Natural killer cell treated with Interleukin-12 subunit alpha and Interleukin-12 subunit beta and Interleukin-15 and Interleukin-18, amount 100 ng/mL, for 72 hours (primary cell): ENCODE results near the gene RAPSN. TPM values are rescaled to one million over a fixed set of nuclear protein-coding genes. Genes with fewer than 3 reads are reported as not detected.

ENCODE experiments used
- ATAC-seq, 2 donors: fragments of 150-1000 bp; cut with Tn5 transposase in 1 of 2; sonication (Bioruptor Pico), chemical (Tn5 transposase) in 1 of 2; 2 replicates each; pipeline ENCODE4 v1.10.0; 2021
- DNase-seq: peaks from one replicate; pipeline ENCODE4 v3.0.0; 2022; ENCODE audit warnings: low spot score
- H3K27ac Mint-ChIP-seq, 2 donors: 1 replicate in 1 of 2; 2 replicates in 1 of 2; pipeline ENCODE4 v1.8.0; 2022; ENCODE audit warnings: mixed read lengths in 2 of 2, mild to moderate bottlenecking in 1 of 2, moderate library complexity in 1 of 2
- H3K27me3 Mint-ChIP-seq, 2 donors: 1 replicate in 1 of 2; 2 replicates in 1 of 2; pipeline ENCODE4 v1.8.0; 2022; ENCODE audit warnings: mixed read lengths in 2 of 2
- H3K36me3 Mint-ChIP-seq: one replicate; pipeline ENCODE4 v1.8.0; 2022; ENCODE audit warnings: mixed read lengths
- H3K4me1 Mint-ChIP-seq, 2 donors: 1 replicate in 1 of 2; 2 replicates in 1 of 2; pipeline ENCODE4 v1.8.0; 2022; ENCODE audit warnings: low read depth in 2 of 2, mixed read lengths in 2 of 2, mild to moderate bottlenecking in 1 of 2
- H3K4me3 Mint-ChIP-seq: one replicate; pipeline ENCODE4 v1.8.0; 2022; ENCODE audit warnings: mixed read lengths
- H3K9me3 Mint-ChIP-seq: 2 replicates; pipeline ENCODE4 v1.8.0; 2022; ENCODE audit warnings: mixed read lengths
- total RNA-seq, 2 donors: library from RNA; stranded (reverse); gene quantifications; one replicate each; pipeline ENCODE4 v1.2.3, GENCODE V29; 2022

RAPSN gene
- total RNA-seq, 2 donors from 2014 or later, result 1.8 to 4.0 TPM

DNA sequence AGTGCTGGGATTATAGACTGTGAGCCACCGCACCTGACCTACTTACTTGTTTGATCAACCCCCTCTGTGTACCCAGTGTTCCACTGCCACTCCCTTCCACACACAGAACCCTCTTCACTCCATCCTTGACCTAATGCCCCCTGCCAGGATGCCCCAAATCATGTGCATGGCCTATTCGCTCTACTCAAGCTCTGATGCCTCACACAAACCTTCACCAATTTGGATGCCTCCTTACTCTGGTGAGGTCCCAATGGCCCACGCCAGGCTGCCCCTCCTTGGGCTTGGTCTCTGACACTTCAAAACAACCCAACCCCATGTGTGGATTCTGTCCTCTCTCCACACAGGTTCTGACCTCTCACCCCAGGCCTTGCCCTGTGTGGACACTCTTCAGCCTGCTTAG is 13.2 kb downstream of the RAPSN start:
- ATAC-seq, result peak in 1 of 2 donors; percentile 37

DNA sequence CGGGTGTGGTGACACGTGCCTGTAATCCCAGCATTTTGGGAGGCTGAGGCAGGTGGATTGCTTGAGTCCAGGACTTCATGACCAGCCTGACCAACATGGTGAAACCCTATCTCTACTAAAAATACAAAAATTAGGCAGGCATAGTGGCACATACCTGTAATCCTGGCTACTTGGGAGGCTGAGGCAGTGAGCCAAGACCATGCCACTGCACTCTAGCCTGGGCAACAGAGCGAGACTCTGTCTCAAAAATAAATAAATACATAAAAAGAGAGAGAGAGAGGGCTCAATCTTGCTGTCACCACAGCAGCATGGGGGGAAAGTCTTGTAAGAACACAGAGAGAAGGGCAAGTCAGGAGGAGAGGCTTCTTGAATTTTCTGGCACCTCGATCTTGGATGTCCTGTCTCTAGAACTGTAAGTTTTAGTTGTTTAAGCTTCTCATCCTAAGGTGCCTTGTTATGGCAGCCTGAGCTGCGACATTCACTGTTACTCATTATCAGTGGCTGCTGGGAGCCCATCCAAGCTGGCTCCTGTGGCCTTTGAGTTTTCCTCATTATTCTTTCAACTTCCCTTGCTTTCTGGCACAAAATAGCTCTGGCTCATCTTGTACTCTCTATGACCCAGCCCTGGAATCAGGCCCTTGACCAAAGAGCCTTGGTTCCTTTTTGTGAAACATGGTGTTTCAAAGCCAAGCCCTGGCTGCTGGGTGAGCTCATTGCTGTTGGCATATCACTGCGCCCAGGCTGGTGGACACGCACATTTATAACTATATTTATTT is 14.7 kb downstream of the RAPSN start:
- ATAC-seq, result no peak
- DNase-seq, result no peak
- Mint-ChIP-seq H3K9me3 (no peaks in the 10 kb centered on the region), H3K27ac (no peak overlapping the region), H3K36me3 (no peaks in the 10 kb centered on the region), H3K4me3 (no peak overlapping the region), H3K27me3 (no peaks in the 10 kb centered on the region), H3K4me1 (no peaks in the 10 kb centered on the region)

More for the DNA sequence above, 13.2 kb downstream of the RAPSN start:
- Mint-ChIP-seq H3K4me3 (no peak overlapping the region), H3K9me3 (no peaks in the 10 kb centered on the region), H3K27ac (peak overlapping the region in 1 of 2 donors; percentile 7), H3K36me3 (no peaks in the 10 kb centered on the region), H3K27me3 (no peaks in the 10 kb centered on the region), H3K4me1 (no peaks in the 10 kb centered on the region)
- DNase-seq, result no peak

DNA sequence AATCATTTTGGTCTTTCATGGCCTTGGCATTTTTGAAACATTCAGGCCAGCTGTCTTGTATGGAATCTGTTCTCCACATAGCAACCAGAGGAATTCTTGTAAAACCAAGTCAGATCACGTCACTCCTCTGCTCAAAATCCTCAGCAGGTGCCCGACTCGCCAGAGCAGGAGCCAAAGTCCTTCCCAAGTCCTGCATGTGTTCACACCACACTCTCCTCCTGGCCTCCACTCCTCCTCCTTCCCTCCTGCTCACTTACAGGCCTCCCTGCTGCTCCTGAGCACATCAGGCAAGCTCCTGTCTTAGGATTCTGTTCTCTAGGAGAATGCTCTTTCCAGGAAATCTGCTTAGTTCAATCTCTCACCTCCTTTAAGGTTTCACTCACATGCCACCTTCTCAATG is 15.8 kb downstream of the RAPSN start:
- H3K9me3 Mint-ChIP-seq, result no peaks in the 10 kb centered on the region
- no peaks in the 10 kb centered on the region for H3K36me3 Mint-ChIP-seq
- H3K27ac Mint-ChIP-seq, result no peak overlapping the region
- DNase-seq (no peak), ATAC-seq (no peak)
- H3K4me1 Mint-ChIP-seq, result no peaks in the 10 kb centered on the region
- H3K27me3 Mint-ChIP-seq, result no peaks in the 10 kb centered on the region
- no peak overlapping the region for H3K4me3 Mint-ChIP-seq

DNA sequence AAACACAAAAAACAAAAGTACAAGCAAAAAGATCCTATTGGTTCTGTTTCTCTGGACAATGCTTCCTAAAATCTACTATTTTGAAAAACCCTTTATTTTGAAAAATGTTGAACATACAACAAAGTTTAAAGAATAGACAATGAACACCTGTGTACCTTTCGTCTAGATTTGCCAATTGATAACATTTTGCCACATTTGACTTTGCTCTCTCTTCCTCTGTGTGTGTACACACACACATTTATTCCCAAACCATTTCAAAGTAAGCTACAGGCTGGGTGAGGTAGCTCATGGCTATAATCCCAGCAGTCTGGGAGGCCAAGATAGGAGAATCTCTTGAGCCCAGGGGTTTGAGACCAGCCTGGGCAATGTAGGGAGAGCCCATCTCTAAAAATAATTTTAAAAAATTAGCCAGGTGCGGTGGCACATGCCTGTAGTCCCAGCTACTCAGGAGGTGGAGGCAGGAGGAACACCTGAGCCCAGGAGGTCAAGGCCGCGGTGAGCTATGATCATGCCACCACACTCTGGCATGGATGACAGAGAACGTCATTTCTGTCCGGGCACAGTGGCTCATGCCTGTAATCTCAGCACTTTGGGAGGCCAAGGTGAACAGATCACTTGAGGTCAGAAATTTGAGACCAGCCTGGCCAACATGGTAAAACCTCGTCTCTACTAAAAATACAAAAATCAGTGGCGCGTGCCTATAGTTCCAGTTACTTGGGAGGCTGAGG is 17.4 kb downstream of the RAPSN start:
- Mint-ChIP-seq H3K27ac (no peak overlapping the region), H3K27me3 (no peaks in the 10 kb centered on the region), H3K36me3 (no peaks in the 10 kb centered on the region), H3K9me3 (no peaks in the 10 kb centered on the region), H3K4me1 (peaks cover 2% of the 10 kb centered on the region in 2 donors), H3K4me3 (no peak overlapping the region)
- DNase-seq (no peak), ATAC-seq (no peak)

DNA sequence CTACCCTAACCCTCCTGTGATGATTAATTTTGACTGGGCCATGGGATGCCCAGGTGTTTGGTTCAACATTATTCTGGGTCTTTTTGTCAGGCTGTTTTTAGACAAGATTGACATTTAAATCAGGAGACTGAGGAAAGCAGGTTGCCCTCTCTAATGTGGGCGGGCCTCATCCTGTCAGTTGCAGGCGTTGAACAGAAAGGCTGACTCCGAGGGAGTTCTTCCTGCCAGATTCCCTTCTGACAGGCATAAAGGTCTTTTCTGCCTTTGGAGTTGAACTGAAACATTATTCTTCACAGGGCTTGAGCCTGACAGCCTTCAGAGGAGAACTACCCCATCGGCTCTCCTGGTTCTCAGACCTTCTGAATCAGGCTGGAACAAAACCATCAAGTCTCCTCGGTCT is 18.4 kb downstream of the RAPSN start:
- DNase-seq (no peak), ATAC-seq (no peak)
- Mint-ChIP-seq H3K27ac (no peak overlapping the region), H3K27me3 (no peaks in the 10 kb centered on the region), H3K36me3 (peaks cover 10% of the 10 kb centered on the region), H3K4me1 (peaks cover 8 to 12% of the 10 kb centered on the region in 2 donors), H3K4me3 (no peak overlapping the region), H3K9me3 (no peaks in the 10 kb centered on the region)

DNA sequence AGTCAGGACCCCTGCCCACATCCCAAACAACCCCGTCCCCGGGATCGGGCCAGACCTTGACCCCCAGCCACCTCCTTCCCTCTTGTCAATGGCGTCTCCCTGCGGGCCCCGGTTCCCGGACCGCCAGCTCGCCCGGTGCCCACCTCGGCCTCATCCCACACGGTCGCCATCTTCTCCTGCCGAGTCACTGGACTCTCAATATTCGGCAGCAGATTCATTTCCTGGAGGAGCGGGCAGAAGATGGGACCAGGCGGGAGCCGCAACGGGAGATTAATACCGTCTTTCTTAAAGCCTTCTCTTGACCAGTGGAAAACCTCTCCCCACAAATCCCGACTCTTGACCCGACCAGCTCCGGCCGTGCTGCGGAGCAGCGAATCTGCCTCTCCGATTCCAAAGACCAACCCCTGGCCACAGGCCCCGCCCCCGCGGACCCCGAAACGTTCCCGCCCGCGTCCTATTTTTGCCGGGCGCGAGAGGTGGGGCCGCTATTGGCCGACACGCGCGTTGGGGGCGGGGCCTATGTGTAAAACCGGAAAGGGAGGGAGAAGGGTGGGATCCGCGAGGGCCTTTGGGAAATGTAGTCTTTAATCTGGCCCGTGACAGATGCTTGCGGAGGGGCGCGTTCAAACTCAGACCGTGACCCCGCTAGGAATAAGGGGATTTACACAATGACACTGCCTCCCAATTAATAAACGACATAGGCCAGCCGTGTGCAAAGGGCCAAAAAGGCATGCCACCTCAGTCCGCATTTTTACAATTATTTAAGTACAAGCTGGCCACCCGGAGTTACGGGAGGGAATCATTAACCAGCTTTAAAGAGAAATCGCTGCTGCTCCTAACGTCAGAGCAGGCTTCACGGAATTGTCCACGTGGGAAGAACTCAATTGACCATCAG is 22.6 kb downstream of the RAPSN start, which contains the start of gene PSMC3:
Gene PSMC3, minus strand, starts transcription at position 378 of the 895 bp plus-strand sequence. Its CDS starts 160 bp downstream, at position 218.
- Mint-ChIP-seq H3K36me3 (peaks cover 24% of the 10 kb centered on the region), H3K27ac (peak within 1 kb of the TSS; percentile 98 to 99), H3K4me3 (peak within 1 kb of the TSS; percentile 92), H3K9me3 (no peaks in the 10 kb centered on the region), H3K4me1 (peaks cover 23 to 30% of the 10 kb centered on the region in 2 donors), H3K27me3 (no peaks in the 10 kb centered on the region)
- DNase-seq (peak; percentile 99), ATAC-seq (peak; percentile 97 to 98)

DNA sequence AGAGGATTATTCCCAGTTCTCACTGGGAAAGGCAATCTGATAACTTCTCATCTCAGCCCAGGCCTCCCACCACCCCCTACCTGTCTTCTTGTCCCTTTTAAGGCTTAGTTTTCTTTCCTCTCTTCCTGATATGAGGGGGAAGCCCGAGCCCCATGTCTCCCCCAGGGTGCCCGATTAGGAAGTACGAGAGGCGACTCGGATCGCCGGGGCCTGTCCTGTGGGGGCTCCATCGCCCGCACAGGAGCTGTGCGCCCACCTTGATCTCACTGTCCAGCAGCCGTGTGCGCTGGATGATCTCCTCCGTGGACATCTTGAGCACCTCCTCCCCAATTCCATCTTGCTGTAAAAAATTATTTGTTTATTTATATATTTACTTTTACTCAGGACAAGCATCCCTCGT is 23.3 kb downstream of the RAPSN start:
- Mint-ChIP-seq H3K27ac (peak overlapping the region; percentile 98 to 99), H3K4me1 (peaks cover 23 to 30% of the 10 kb centered on the region in 2 donors), H3K9me3 (no peaks in the 10 kb centered on the region), H3K4me3 (peak overlapping the region; percentile 92), H3K36me3 (peaks cover 24% of the 10 kb centered on the region), H3K27me3 (no peaks in the 10 kb centered on the region)
- DNase-seq (no peak), ATAC-seq (no peak)

DNA sequence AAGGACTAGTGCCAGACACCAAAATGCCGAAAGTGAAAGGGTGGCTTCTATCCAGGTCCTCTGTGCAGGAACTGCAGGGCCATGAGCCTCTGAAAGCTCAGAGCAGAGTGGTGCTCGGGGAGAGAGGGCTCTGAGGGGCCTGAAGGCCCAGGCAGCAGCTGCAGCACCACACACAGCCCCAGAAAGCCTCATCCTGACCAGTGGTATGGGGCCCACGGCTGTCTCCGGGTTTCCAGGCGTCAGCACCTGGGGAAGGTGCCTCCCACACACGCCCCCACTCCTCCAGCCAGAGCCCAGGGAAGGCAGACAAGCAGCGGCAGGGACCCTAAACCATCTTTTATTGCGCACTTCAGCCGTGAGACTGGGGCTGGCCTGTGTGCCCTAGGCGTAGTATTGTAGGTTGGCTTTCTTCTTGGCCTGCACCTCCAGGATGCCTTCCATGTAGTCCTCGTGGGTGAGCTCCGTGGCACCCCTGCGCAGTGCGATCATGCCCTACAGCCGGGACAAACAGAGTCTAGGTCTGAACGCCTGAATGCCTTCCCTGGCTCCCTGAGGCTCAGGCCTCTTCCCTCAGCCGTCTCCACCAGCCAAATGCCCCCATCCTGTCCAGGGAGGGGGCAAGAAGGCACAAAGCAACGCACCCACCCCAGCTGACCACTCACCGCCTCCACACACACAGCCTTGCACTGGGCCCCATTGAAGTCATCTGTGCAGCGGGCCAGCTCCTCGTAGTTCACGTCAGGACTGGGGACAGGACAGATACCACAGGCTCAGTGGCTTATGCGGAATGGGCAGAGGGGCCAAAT is 30.3 kb downstream of the RAPSN start:
- H3K4me3 Mint-ChIP-seq, result no peak overlapping the region
- peaks cover 6% of the 10 kb centered on the region for H3K36me3 Mint-ChIP-seq
- H3K4me1 Mint-ChIP-seq, result peaks cover 5 to 14% of the 10 kb centered on the region in 2 donors
- H3K9me3 Mint-ChIP-seq, result no peaks in the 10 kb centered on the region
- H3K27ac Mint-ChIP-seq, result peak overlapping the region in 1 of 2 donors; percentile 62
- no peaks in the 10 kb centered on the region for H3K27me3 Mint-ChIP-seq
- DNase-seq (no peak), ATAC-seq (no peak)

DNA sequence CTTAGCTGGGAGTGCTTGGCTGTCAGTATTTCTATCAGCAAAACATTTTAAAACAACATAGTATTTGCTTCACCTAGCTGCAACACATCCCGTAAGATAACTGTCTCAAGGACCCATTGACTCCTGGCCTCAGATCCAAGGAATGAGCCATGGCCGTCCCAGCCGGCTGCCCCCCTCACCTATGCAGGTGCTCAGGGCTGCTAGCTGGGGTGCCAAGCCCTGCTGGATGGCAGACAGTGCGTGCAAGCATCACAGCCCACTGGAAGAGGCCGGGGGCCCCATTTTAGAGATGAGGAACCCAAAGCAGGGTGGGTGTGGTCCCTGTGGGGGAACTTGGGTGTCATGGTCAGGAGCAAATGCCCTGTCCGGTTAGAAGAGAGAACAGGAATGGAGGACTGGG is 31.2 kb downstream of the RAPSN start:
- DNase-seq (no peak), ATAC-seq (no peak)
- Mint-ChIP-seq H3K4me1 (peaks cover 5 to 16% of the 10 kb centered on the region in 2 donors), H3K9me3 (no peaks in the 10 kb centered on the region), H3K36me3 (peaks cover 5% of the 10 kb centered on the region), H3K27me3 (no peaks in the 10 kb centered on the region), H3K27ac (peak overlapping the region in 1 of 2 donors; percentile 62), H3K4me3 (no peak overlapping the region)

DNA sequence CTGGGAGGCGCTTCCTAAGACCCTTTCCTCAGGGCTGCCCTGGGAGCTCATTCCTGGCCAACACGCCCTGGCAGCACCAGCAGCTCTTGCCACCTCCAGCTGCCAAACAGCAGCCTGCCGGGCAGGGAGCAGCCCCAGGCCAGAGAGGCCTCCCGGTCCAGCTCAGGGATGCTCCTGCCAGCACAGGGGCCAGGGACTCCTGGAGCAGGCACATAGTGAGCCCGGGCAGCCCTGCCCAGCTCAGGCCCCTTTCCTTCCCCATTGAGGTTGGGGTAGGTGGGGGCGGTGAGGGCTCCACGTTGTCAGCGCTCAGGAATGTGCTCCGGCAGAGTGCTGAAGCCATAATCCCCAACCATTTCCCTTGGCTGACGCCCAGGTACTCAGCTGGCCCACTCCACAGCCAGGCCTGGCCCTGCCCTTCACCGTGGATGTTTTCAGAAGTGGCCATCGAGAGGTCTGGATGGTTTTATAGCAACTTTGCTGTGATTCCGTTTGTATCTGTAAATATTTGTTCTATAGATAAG is 32.9 kb downstream of the RAPSN start:
- Mint-ChIP-seq H3K4me1 (peaks cover 5 to 16% of the 10 kb centered on the region in 2 donors), H3K27ac (peak overlapping the region in 1 of 2 donors; percentile 33), H3K27me3 (no peaks in the 10 kb centered on the region), H3K9me3 (no peaks in the 10 kb centered on the region), H3K4me3 (no peak overlapping the region), H3K36me3 (peaks cover 5% of the 10 kb centered on the region)
- DNase-seq, result peak; percentile 48
- ATAC-seq, result no peak

DNA sequence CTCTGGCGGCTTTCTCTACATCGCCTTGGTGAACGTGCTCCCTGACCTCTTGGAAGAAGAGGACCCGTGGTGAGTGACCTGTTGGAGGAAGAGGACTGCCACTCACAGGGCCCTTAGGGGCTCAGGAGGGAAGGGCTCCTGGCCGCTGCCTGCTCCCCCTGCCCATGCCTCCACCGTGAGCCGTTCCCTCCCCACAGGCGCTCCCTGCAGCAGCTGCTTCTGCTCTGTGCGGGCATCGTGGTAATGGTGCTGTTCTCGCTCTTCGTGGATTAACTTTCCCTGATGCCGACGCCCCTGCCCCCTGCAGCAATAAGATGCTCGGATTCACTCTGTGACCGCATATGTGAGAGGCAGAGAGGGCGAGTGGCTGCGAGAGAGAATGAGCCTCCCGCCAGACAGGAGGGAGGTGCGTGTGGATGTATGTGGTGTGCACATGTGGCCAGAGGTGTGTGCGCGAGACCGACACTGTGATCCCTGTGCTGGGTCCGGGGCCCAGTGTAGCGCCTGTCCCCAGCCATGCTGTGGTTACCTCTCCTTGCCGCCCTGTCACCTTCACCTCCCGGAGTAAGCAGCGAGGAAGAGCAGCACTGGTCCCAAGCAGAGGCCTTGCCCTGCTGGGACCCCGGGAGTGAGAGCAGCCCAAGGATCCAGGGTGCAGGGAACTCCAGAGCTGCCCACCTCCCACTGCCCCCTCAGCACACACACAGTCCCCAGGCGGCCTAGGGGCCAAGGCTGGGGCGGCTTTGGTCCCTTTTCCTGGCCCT is 33.7 kb downstream of the RAPSN start:
- H3K36me3 Mint-ChIP-seq, result peaks cover 5% of the 10 kb centered on the region
- H3K27ac Mint-ChIP-seq, result no peak overlapping the region
- H3K4me3 Mint-ChIP-seq, result no peak overlapping the region
- no peak for DNase-seq
- peak in 1 of 2 donors; percentile 3 for ATAC-seq
- no peaks in the 10 kb centered on the region for H3K9me3 Mint-ChIP-seq
- no peaks in the 10 kb centered on the region for H3K27me3 Mint-ChIP-seq
- peaks cover 5 to 16% of the 10 kb centered on the region in 2 donors for H3K4me1 Mint-ChIP-seq

DNA sequence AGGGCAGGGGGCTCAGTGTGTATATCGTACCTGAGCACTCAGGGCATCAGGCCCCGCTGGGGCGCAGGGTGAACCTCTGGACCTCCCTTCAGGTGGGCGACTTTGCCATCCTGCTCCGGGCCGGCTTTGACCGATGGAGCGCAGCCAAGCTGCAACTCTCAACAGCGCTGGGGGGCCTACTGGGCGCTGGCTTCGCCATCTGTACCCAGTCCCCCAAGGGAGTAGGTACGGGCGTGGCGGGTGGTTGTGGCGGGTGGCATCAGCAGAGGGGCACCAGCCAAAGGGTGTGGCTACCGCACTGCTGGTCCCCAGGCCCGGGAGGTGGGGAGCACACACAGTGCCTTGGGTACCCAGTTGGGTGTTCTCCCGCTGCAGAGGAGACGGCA is 34.3 kb downstream of the RAPSN start:
- H3K4me1 Mint-ChIP-seq, result peaks cover 5 to 14% of the 10 kb centered on the region in 2 donors
- no peak overlapping the region for H3K27ac Mint-ChIP-seq
- H3K9me3 Mint-ChIP-seq, result no peaks in the 10 kb centered on the region
- peak in 1 of 2 donors; percentile 2 for ATAC-seq
- H3K27me3 Mint-ChIP-seq, result no peaks in the 10 kb centered on the region
- no peak for DNase-seq
- no peak overlapping the region for H3K4me3 Mint-ChIP-seq
- H3K36me3 Mint-ChIP-seq, result peaks cover under 1% of the 10 kb centered on the region
